Sigmoid colon (tissue), 7 donors: ENCODE data around the gene MAP2K2. TPM values are rescaled to one million over a fixed set of nuclear protein-coding genes. Genes with fewer than 3 reads are reported as not detected.

Experiments
- DNase-seq: peaks from one replicate; pipeline ENCODE4 v3.0.0-alpha.2; 2019
- H3K27ac ChIP-seq, 4 donors: fragments of 200-600 bp; sonication (generic); one replicate each; pipeline ENCODE4 v1.5.1; 2016 to 2019; ENCODE audit warnings: mild to moderate bottlenecking in 1 of 4
- H3K27me3 ChIP-seq, 3 donors: fragments of 200-600 bp; sonication (generic); one replicate each; pipeline ENCODE4 v1.5.1; 2019; ENCODE audit warnings: mild to moderate bottlenecking in 1 of 3
- H3K36me3 ChIP-seq, 4 donors: fragments of 200-600 bp; sonication (generic); one replicate each; pipeline ENCODE4 v1.5.1; 2016 to 2019
- H3K4me1 ChIP-seq, 4 donors: fragments of 200-600 bp; sonication (generic); one replicate each; pipeline ENCODE4 v1.5.1; 2017 to 2019
- H3K4me3 ChIP-seq, 4 donors: fragments of 200-600 bp; sonication (generic); one replicate each; pipeline ENCODE4 v1.5.1; 2017 to 2019; ENCODE audit warnings: mild to moderate bottlenecking in 2 of 4, moderate library complexity in 1 of 4
- H3K9me3 ChIP-seq, 4 donors: fragments of 200-600 bp in 3 of 4; sonication (generic) in 3 of 4; one replicate each; pipeline versions ENCODE4 v1.5.1 to v1.6.1; 2013 to 2019
- EP300 ChIP-seq, 4 donors: sonication (generic); formaldehyde crosslinking; IDR thresholded peaks; one replicate each; pipeline ENCODE4 v1.6.1; 2017; ENCODE audit warnings: antibody characterized with exemption in 4 of 4
- POLR2A ChIP-seq, 2 donors: fragments of 450-650 bp; IDR thresholded peaks; one replicate each; pipeline ENCODE4 v1.6.1; 2016; ENCODE audit warnings: antibody characterized with exemption in 2 of 2, mild to moderate bottlenecking in 2 of 2, moderate library complexity in 2 of 2
- POLR2AphosphoS5 ChIP-seq, 4 donors: sonication (generic); formaldehyde crosslinking; IDR thresholded peaks; one replicate each; pipeline ENCODE4 v1.6.1; 2017; ENCODE audit warnings: antibody characterized with exemption in 4 of 4
- WGBS, 2 donors: extraction: QIAGEN DNeasy Blood & Tissue Kit; methylation state at CpG; one replicate each; pipeline ENCODE4 v1.1.7; 2013; 5-methylcytosine and 5-hydroxymethylcytosine counted together
- intact Hi-C: fragments of 100-400 bp; cut with DNase I; formaldehyde crosslinking; loops from one replicate; pipeline ENCODE4 v1.15.1; 2023
- polyA plus RNA-seq, 3 donors: library from polyadenylated mRNA; stranded (reverse); fragments of 200-250 nt; gene quantifications; one replicate each; pipeline ENCODE4 v1.2.3, GENCODE V29; 2013
- total RNA-seq, 4 donors: library from RNA; depleted of rRNA; stranded (reverse); fragments of >200 nt; gene quantifications; one replicate each; pipeline ENCODE4 v1.1.0, GENCODE V29; 2016
- TF ChIP-seq, protein P1 (sequence below), 4 experiments: fragments of 450-650 bp in 3 of 4; fragments of 200-600 bp in 1 of 4; IDR thresholded peaks; one replicate each; pipeline ENCODE4 v1.5.1; 2016 to 2019; ENCODE audit warnings: antibody characterized with exemption in 4 of 4, mild to moderate bottlenecking in 3 of 4, moderate library complexity in 2 of 4
- donor health status: healthy with polysubstance abuse.
- donor health status: Bipolar disorder and iron deficiency.
- donor health status: healthy.

The MAP2K2 gene
- total and polyA plus RNA-seq, 7 donors = 48.2 to 278 (median 76.4) TPM

DNA sequence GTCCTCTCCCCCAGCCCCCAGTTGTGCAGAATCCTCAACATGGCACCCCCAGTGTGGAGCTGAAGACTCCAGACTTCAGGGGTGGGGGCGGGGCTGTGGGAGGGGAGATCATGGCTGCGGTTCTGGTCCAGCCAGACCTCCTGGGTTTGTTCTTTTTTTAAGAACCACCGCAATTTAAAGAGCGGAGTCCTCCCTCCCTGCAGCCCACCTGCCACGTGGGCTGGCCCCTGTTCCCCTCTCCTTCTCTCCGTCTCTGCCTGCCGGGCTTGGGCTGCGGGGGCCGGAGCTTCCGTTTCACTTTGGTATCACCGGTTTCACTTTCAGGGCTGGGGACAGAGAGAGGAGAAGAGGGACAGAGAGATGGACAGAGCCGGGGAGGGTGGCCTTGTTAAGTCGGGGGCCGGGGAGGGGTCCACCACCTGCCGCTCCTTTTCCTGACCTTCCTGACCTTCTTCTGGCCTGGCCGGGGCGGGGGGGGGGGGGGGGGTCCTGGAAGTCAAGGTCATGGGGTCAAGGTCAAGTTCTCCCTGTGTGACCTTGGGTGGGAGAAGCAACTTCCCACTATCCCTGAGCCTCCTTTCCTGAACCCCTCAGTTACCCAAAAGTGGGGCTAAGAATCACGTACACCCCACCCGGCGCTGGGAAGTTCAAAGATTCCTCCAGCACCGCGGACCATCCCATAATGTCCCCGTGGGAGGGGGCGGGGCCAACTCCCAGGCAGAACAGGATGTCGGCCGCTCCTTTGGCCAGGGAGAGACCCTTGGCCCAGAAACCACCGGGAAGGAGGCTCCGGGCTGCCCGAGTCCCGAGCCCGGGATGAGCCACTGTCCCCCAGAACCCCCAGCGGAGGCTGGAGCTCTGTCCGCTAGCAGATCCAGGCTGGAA lies 45.9 kb downstream of the MAP2K2 start:
- no peaks in the 10 kb centered on the region for H3K9me3 ChIP-seq
- intact Hi-C loops = loop anchor here (2.0 kb wide), 1 partner anchor 47 kb away; the partner anchor contains the start of gene MAP2K2

GRCh38 chr19:4077007-4077374 lies 46.9 kb downstream of the MAP2K2 start:
- DNase-seq = no peak
- Histone ChIP-seq H3K4me1 (peaks cover 0 to 19% (median 12%) of the 10 kb centered on the region in 4 donors), H3K27ac (peak overlapping the region; percentile 82 to 88 (median 83)), H3K4me3 (no peak overlapping the region), H3K27me3 (no peaks in the 10 kb centered on the region), H3K9me3 (no peaks in the 10 kb centered on the region), H3K36me3 (no peaks in the 10 kb centered on the region)
- TF ChIP-seq, protein P1, sequence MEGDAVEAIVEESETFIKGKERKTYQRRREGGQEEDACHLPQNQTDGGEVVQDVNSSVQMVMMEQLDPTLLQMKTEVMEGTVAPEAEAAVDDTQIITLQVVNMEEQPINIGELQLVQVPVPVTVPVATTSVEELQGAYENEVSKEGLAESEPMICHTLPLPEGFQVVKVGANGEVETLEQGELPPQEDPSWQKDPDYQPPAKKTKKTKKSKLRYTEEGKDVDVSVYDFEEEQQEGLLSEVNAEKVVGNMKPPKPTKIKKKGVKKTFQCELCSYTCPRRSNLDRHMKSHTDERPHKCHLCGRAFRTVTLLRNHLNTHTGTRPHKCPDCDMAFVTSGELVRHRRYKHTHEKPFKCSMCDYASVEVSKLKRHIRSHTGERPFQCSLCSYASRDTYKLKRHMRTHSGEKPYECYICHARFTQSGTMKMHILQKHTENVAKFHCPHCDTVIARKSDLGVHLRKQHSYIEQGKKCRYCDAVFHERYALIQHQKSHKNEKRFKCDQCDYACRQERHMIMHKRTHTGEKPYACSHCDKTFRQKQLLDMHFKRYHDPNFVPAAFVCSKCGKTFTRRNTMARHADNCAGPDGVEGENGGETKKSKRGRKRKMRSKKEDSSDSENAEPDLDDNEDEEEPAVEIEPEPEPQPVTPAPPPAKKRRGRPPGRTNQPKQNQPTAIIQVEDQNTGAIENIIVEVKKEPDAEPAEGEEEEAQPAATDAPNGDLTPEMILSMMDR (IDR thresholded peaks at IDR 0.05) = no peak
- TF ChIP-seq POLR2A (IDR thresholded peaks at IDR 0.05) (no peak), POLR2AphosphoS5 (IDR thresholded peaks at IDR 0.05) (no peak), EP300 (IDR thresholded peaks at IDR 0.05) (no peak)
- 84 to 87% methylated on average over 3 of the region's 3 CpGs for WGBS, 2 donors
- intact Hi-C loops = no loop called here

More for the DNA sequence above, 45.9 kb downstream of the MAP2K2 start:
- TF ChIP-seq POLR2A (IDR thresholded peaks at IDR 0.05) (no peak), POLR2AphosphoS5 (IDR thresholded peaks at IDR 0.05) (peak in 1 of 4 donors; percentile 20)
- Histone ChIP-seq H3K27me3 (no peaks in the 10 kb centered on the region), H3K4me3 (peak overlapping the region; percentile 47 to 59 (median 58)), H3K4me1 (peaks cover 0 to 19% (median 12%) of the 10 kb centered on the region in 4 donors), H3K27ac (peak overlapping the region; percentile 82 to 88 (median 83)), H3K36me3 (no peaks in the 10 kb centered on the region)
- WGBS, 2 donors = 4 to 15% methylated on average over 32 to 33 of the region's 33 CpGs
- peak; percentile 89 for DNase-seq

GRCh38 chr19:4075373-4075772 lies 48.5 kb downstream of the MAP2K2 start:
- Histone ChIP-seq H3K27me3 (no peaks in the 10 kb centered on the region), H3K36me3 (no peaks in the 10 kb centered on the region), H3K9me3 (no peaks in the 10 kb centered on the region), H3K27ac (no peak overlapping the region), H3K4me3 (no peak overlapping the region), H3K4me1 (peaks cover 0 to 19% (median 12%) of the 10 kb centered on the region in 4 donors)
- no peak for DNase-seq
- WGBS, 2 donors = 65 to 69% methylated on average over 9 of the region's 9 CpGs
- intact Hi-C loops = no loop called here
- no peak for TF ChIP-seq POLR2AphosphoS5 (IDR thresholded peaks at IDR 0.05)
- TF ChIP-seq POLR2A (IDR thresholded peaks at IDR 0.05) = no peak
- TF ChIP-seq EP300 (IDR thresholded peaks at IDR 0.05) = no peak
- TF ChIP-seq, protein P1 (IDR thresholded peaks at IDR 0.05) = no peak

DNA sequence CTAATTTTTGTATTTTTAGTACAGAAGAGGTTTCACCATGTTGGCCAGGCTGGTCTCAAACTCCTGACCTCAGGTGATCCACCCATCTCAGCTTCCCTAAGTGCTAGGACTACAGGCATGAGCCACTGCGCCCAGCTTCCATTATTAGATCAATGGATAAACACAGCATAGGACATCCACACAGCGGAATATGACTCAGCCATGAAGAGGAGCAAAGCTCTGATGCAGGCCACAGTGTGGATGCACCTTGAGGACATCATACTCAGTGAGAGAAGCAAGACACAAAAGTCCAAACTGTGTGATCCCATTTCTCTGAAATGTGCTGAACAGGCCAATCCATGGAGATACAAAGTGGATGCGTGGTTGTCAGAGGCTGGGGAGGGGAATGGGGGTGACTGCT lies 52.3 kb downstream of the MAP2K2 start:
- H3K36me3 ChIP-seq = no peaks in the 10 kb centered on the region
- H3K4me3 ChIP-seq = no peak overlapping the region
- TF ChIP-seq POLR2A (IDR thresholded peaks at IDR 0.05) = no peak
- TF ChIP-seq EP300 (IDR thresholded peaks at IDR 0.05) = no peak
- no peak for TF ChIP-seq POLR2AphosphoS5 (IDR thresholded peaks at IDR 0.05)
- TF ChIP-seq, protein P1 (IDR thresholded peaks at IDR 0.05) = no peak
- WGBS, 2 donors = 96% methylated on average over 3 of the region's 3 CpGs
- peaks cover 0 to 11% (median 10%) of the 10 kb centered on the region in 4 donors for H3K4me1 ChIP-seq
- H3K27ac ChIP-seq = no peak overlapping the region
- intact Hi-C loops = no loop called here
- DNase-seq = no peak
- no peaks in the 10 kb centered on the region for H3K27me3 ChIP-seq
- H3K9me3 ChIP-seq = no peaks in the 10 kb centered on the region

GRCh38 chr19:4069331-4069959 lies 54.5 kb downstream of the MAP2K2 start:
- H3K4me3 ChIP-seq = no peak overlapping the region
- TF ChIP-seq POLR2AphosphoS5 (IDR thresholded peaks at IDR 0.05) = no peak
- TF ChIP-seq, protein P1 (IDR thresholded peaks at IDR 0.05) = no peak
- TF ChIP-seq EP300 (IDR thresholded peaks at IDR 0.05) = no peak
- TF ChIP-seq POLR2A (IDR thresholded peaks at IDR 0.05) = no peak
- peaks cover 0 to 15% (median 10%) of the 10 kb centered on the region in 4 donors for H3K4me1 ChIP-seq
- DNase-seq = no peak
- no peak overlapping the region for H3K27ac ChIP-seq
- no peaks in the 10 kb centered on the region for H3K9me3 ChIP-seq
- WGBS, 2 donors = 47 to 61% methylated on average over 12 of the region's 12 CpGs
- no peaks in the 10 kb centered on the region for H3K27me3 ChIP-seq
- intact Hi-C loops = loop anchor here (5.0 kb wide), 1 partner anchor 82 kb away; the partner anchor contains the start of gene EEF2
- H3K36me3 ChIP-seq = no peaks in the 10 kb centered on the region
